ENCODE measurements around the gene PDCD4. TPM values are rescaled to one million over a fixed set of nuclear protein-coding genes. Genes with fewer than 3 reads are reported as not detected.
"Not testable (repeated sequence)": the region's sequence is repeated elsewhere in the genome, so short reads cannot be mapped to it uniquely, and the experiment has no call there.

The PDCD4 gene
- total RNA-seq, 1 donor from 2014 or later = 71.6 TPM

GRCh38 chr10:110857265-110858171 lies 14.2 kb upstream of the PDCD4 start:
- DNase-seq (ENCODE audit: missing footprints) (peak; percentile 65), ATAC-seq (peak; percentile 69)
- intact Hi-C loops (cut with DNase I) = no loop called here

GRCh38 chr10:110858297-110858934 lies 13.3 kb upstream of the PDCD4 start:
- DNase-seq (ENCODE audit: missing footprints) (no peak), ATAC-seq (peak; percentile 6)
- intact Hi-C loops (cut with DNase I) = no loop called here

- DNase-seq (ENCODE audit: missing footprints) (no peak), ATAC-seq (peak; percentile 26)
- intact Hi-C loops (cut with DNase I) = no loop called here
These were observed 12.3 kb upstream of the PDCD4 start for GRCh38 chr10:110859206-110859972.

- ATAC-seq (peak; percentile 65), DNase-seq (ENCODE audit: missing footprints) (no peak)
- intact Hi-C loops (cut with DNase I) = no loop called here
These were observed 11.8 kb upstream of the PDCD4 start for GRCh38 chr10:110859973-110860376.

- DNase-seq (ENCODE audit: missing footprints) (no peak), ATAC-seq (no peak)
- intact Hi-C loops (cut with DNase I) = no loop called here
These were observed 11.0 kb upstream of the PDCD4 start for GRCh38 chr10:110860576-110861241.

GRCh38 chr10:110861476-110861875 lies 10.3 kb upstream of the PDCD4 start:
- no peak for ATAC-seq
- intact Hi-C loops (cut with DNase I) = no loop called here

GRCh38 chr10:110861930-110862649 lies 9.6 kb upstream of the PDCD4 start:
- DNase-seq (ENCODE audit: missing footprints) (no peak), ATAC-seq (no peak)
- intact Hi-C loops (cut with DNase I) = no loop called here

More at GRCh38 chr10:110861476-110861875, 10.3 kb upstream of the PDCD4 start:
- no peak for DNase-seq (ENCODE audit: missing footprints)

- no peak for DNase-seq (ENCODE audit: missing footprints)
- intact Hi-C loops (cut with DNase I) = no loop called here
- no peak for ATAC-seq
These were observed 8.8 kb upstream of the PDCD4 start for GRCh38 chr10:110862961-110863360.

- no peak for DNase-seq (ENCODE audit: missing footprints)
- ATAC-seq = no peak
- intact Hi-C loops (cut with DNase I) = no loop called here
These were observed 8.4 kb upstream of the PDCD4 start for GRCh38 chr10:110863361-110863760.

GRCh38 chr10:110863956-110864355 lies 7.8 kb upstream of the PDCD4 start:
- ATAC-seq = no peak

GRCh38 chr10:110864662-110865140 lies 7.0 kb upstream of the PDCD4 start:
- intact Hi-C loops (cut with DNase I) = no loop called here
- ATAC-seq (peak; percentile 25), DNase-seq (ENCODE audit: missing footprints) (no peak)

More at GRCh38 chr10:110863956-110864355, 7.8 kb upstream of the PDCD4 start:
- intact Hi-C loops (cut with DNase I) = no loop called here
- DNase-seq (ENCODE audit: missing footprints) = no peak

GRCh38 chr10:110865186-110865808 lies 6.4 kb upstream of the PDCD4 start:
- intact Hi-C loops (cut with DNase I) = no loop called here
- ATAC-seq = peak; percentile 66
- no peak for DNase-seq (ENCODE audit: missing footprints)

GRCh38 chr10:110865809-110866482 lies 5.8 kb upstream of the PDCD4 start:
- DNase-seq (ENCODE audit: missing footprints) (no peak), ATAC-seq (no peak)
- intact Hi-C loops (cut with DNase I) = no loop called here

- ATAC-seq; intact Hi-C loops (cut with DNase I); DNase-seq (ENCODE audit: missing footprints): not testable (repeated sequence)
These were observed 4.5 kb upstream of the PDCD4 start for GRCh38 chr10:110867011-110867806.

GRCh38 chr10:110867807-110868465 lies 3.8 kb upstream of the PDCD4 start:
- ATAC-seq (no peak), DNase-seq (ENCODE audit: missing footprints) (no peak)
- intact Hi-C loops (cut with DNase I) = no loop called here

GRCh38 chr10:110868981-110869380 lies 2.7 kb upstream of the PDCD4 start:
- no peak for DNase-seq (ENCODE audit: missing footprints)
- ATAC-seq = no peak
- intact Hi-C loops (cut with DNase I) = no loop called here

Measured in Right ventricle myocardium inferior (tissue), 1 donor.